Endothelial cell of umbilical vein (primary cell): ENCODE data around the gene COG5. TPM values are rescaled to one million over a fixed set of nuclear protein-coding genes. Genes with fewer than 3 reads are reported as not detected.

Experiments used
- BruUV-seq: library from RNA; stranded (reverse); fragments of 400-500 nt; replicated peaks from 2 replicates; lab custom pipeline; 2021; lab: Mats Ljungman, UMichigan
- CTCF ChIA-PET: fragments of 300-600, 350-600 bp; sonication (Branson Sonifier 250); formaldehyde crosslinking; loops from one replicate; lab custom pipeline; 2021; ENCODE audit warnings: antibody characterized with exemption, inconsistent platforms; lab: Charles Lee
- POLR2A ChIA-PET: fragments of 300-600, 350-600 bp; sonication (Branson Sonifier 250); formaldehyde crosslinking; loops from one replicate; lab custom pipeline; 2021; ENCODE audit warnings: antibody characterized with exemption, inconsistent platforms; lab: Charles Lee
- DNase-seq: peaks from one replicate; pipeline ENCODE4 v3.0.0-alpha.2; 2011; ENCODE audit warnings: low read depth, low spot score
- FAIRE-seq: peaks from 2 replicates; lab custom pipeline; 2011; peaks lifted over from hg19 to GRCh38; lab: Jason Lieb, UNC
- H2AFZ ChIP-seq: 2 replicates; pipeline ENCODE4 v1.6.0; 2012; ENCODE audit warnings: low read depth, low read length, control low read depth, inconsistent platforms
- H3K27ac ChIP-seq: 2 replicates; pipeline ENCODE4 v1.5.1; 2011; ENCODE audit warnings: low read depth, mild to moderate bottlenecking, control low read depth, low read length, moderate library complexity; ENCODE audit not compliant: insufficient read depth
- H3K27me3 ChIP-seq, 2 experiments: 2 replicates each; pipeline versions ENCODE4 v1.6.0 to v1.6.1; 2011; ENCODE audit warnings: low read length in 2 of 2, mixed read lengths in 1 of 2; ENCODE audit not compliant: control insufficient read depth in 2 of 2, insufficient read depth in 2 of 2
- H3K36me3 ChIP-seq, 2 experiments: 2 replicates in 1 of 2; 3 replicates in 1 of 2; pipeline ENCODE4 v1.5.1; 2011; ENCODE audit warnings: low read length in 2 of 2, mild to moderate bottlenecking in 1 of 2, moderate library complexity in 1 of 2; ENCODE audit not compliant: control insufficient read depth in 2 of 2, insufficient read depth in 2 of 2; ENCODE audit errors: extremely low read depth in 1 of 2
- H3K4me1 ChIP-seq: 3 replicates; pipeline ENCODE4 v1.5.1; 2011; ENCODE audit warnings: mild to moderate bottlenecking, low read length; ENCODE audit not compliant: control insufficient read depth, insufficient read depth; ENCODE audit errors: extremely low read depth
- H3K4me2 ChIP-seq: 2 replicates; pipeline ENCODE4 v1.6.1; 2011; ENCODE audit warnings: low read length, control low read depth, mixed read lengths; ENCODE audit not compliant: insufficient read depth
- H3K4me3 ChIP-seq, 3 experiments: fragments of 200-600 bp in 1 of 3; sonication (generic), shearing (Covaris generic) in 1 of 3; replicated peaks in 1 of 3; 2 replicates each; pipeline ENCODE4 v1.5.1; 2011 to 2016; ENCODE audit warnings: control low read depth in 3 of 3, low read length in 3 of 3, mild to moderate bottlenecking in 2 of 3, inconsistent platforms in 1 of 3, low read depth in 1 of 3, moderate library complexity in 1 of 3; ENCODE audit not compliant: insufficient read depth in 1 of 3
- H3K79me2 ChIP-seq: 2 replicates; pipeline ENCODE4 v1.6.0; 2012; ENCODE audit warnings: low read length, inconsistent platforms; ENCODE audit not compliant: control insufficient read depth, insufficient read depth
- H3K9ac ChIP-seq: replicated peaks from 2 replicates; pipeline ENCODE3; 2011; ENCODE audit warnings: low read length, control low read depth; ENCODE audit not compliant: insufficient read depth; ENCODE audit errors: extremely low read depth
- H3K9me1 ChIP-seq: replicated peaks from 3 replicates; pipeline ENCODE4 v1.6.0; 2011; ENCODE audit warnings: mild to moderate bottlenecking, low read length; ENCODE audit not compliant: control insufficient read depth, insufficient read depth; ENCODE audit errors: extremely low read depth
- H3K9me3 ChIP-seq: replicated peaks from 2 replicates; pipeline ENCODE4 v1.5.1; 2012; ENCODE audit warnings: low read length, inconsistent platforms; ENCODE audit not compliant: control insufficient read depth, insufficient read depth
- H4K20me1 ChIP-seq: replicated peaks from 2 replicates; pipeline ENCODE3; 2011; ENCODE audit warnings: mild to moderate bottlenecking, low read length; ENCODE audit not compliant: control insufficient read depth, insufficient read depth; ENCODE audit errors: extremely low read depth
- CTCF ChIP-seq, 2 donors: IDR thresholded peaks; 1 replicate in 1 of 2; 2 replicates in 1 of 2; pipeline ENCODE4 v1.5.1; 2011; ENCODE audit warnings: low read length in 2 of 2, mild to moderate bottlenecking in 2 of 2, moderate library complexity in 2 of 2, control low read depth in 1 of 2, inconsistent platforms in 1 of 2, low read depth in 1 of 2; ENCODE audit not compliant: insufficient read depth in 1 of 2; ENCODE audit errors: extremely low read depth in 1 of 2
- EZH2 ChIP-seq: IDR thresholded peaks from 2 replicates; pipeline ENCODE4 v1.6.1; 2012; ENCODE audit warnings: borderline replicate concordance, low read depth, mild to moderate bottlenecking, moderate library complexity, low read length, inconsistent platforms; ENCODE audit not compliant: severe bottlenecking
- FOS ChIP-seq: IDR thresholded peaks from 2 replicates; pipeline ENCODE4 v1.6.1; 2011; ENCODE audit warnings: mild to moderate bottlenecking, low read length, moderate library complexity, borderline replicate concordance; ENCODE audit not compliant: insufficient read depth
- GATA2 ChIP-seq: IDR thresholded peaks from 2 replicates; pipeline ENCODE4 v1.7.0; 2011; ENCODE audit warnings: low read depth, mild to moderate bottlenecking, moderate library complexity, mixed read lengths, low read length; ENCODE audit not compliant: insufficient read length, insufficient read depth
- JUN ChIP-seq: IDR thresholded peaks from 2 replicates; pipeline ENCODE4 v1.6.1; 2011; ENCODE audit warnings: borderline replicate concordance, low read depth; ENCODE audit not compliant: insufficient read length, insufficient read depth
- MAX ChIP-seq: IDR thresholded peaks from 2 replicates; pipeline ENCODE4 v1.6.1; 2011; ENCODE audit not compliant: insufficient read depth, insufficient read length
- MYC ChIP-seq: IDR thresholded peaks from one replicate; pipeline ENCODE4 v1.6.1; 2011; ENCODE audit warnings: mild to moderate bottlenecking, low read depth, low read length
- POLR2A ChIP-seq: IDR thresholded peaks from 2 replicates; pipeline ENCODE4 v1.6.1; 2012; ENCODE audit warnings: low read depth, mild to moderate bottlenecking, control low read depth, low read length
- POLR2AphosphoS5 ChIP-seq: IDR thresholded peaks from 2 replicates; pipeline ENCODE4 v1.6.1; 2012; ENCODE audit warnings: low read depth, mild to moderate bottlenecking, control low read depth, low read length, moderate library complexity; ENCODE audit not compliant: insufficient read depth
- dilution Hi-C: fragments of 300-500 bp; cut with MboI; formaldehyde crosslinking; loops from one replicate; pipeline ENCODE4 v1.15.0; 2019; ENCODE audit warnings: low sequenced_read_pairs; ENCODE audit not compliant: extremely low pct_ligation_motif_present
- intact Hi-C: fragments of 100-400 bp; cut with micrococcal nuclease; formaldehyde crosslinking; loops from one replicate; pipeline ENCODE4 v1.10.0; 2022
- polyA plus RNA-seq, 4 experiments: library from polyadenylated mRNA; depleted of rRNA in 3 of 4; stranded (reverse) in 3 of 4; unstranded in 1 of 4; fragments of >200 nt; gene quantifications; 2 replicates each; pipeline versions ENCODE4 v1.2.1 to v1.2.3, GENCODE V29; 2011 to 2012; ENCODE audit warnings: missing spikeins in 1 of 4
- total RNA-seq: library from RNA; stranded (reverse); gene quantifications from 2 replicates; pipeline ENCODE4 v1.2.3, GENCODE V29; 2021

The COG5 gene
- total and polyA plus RNA-seq, 2 donors (not counting 3 experiments of a cell fraction or from before 2014, with no cell fraction given) = 18.8 to 45.3 TPM

- H3K9me1 ChIP-seq = no peaks in the 10 kb centered on the region
- H2AFZ ChIP-seq = no peak overlapping the region
- H4K20me1 ChIP-seq = no peaks in the 10 kb centered on the region
- dilution Hi-C loops = no loop called here
- ChIA-PET CTCF (interaction anchor here (1.1 to 1.6 kb wide), 2 partner anchors 11 to 616 kb away, joined by 3 to 4 read pairs; no protein-coding TSS in a partner anchor), POLR2A (no interaction called here)
- H3K27ac ChIP-seq = no peak overlapping the region
- intact Hi-C loops = no loop called here
- no peaks in the 10 kb centered on the region for H3K36me3 ChIP-seq
- no peak overlapping the region for H3K9ac ChIP-seq
- no peaks in the 10 kb centered on the region for H3K27me3 ChIP-seq
- DNase-seq (no peak), FAIRE-seq (no peak)
- TF ChIP-seq POLR2A = no peak
- TF ChIP-seq MYC = no peak
- no peak overlapping the region for H3K4me2 ChIP-seq
- no peaks in the 10 kb centered on the region for H3K9me3 ChIP-seq
- BruUV-seq = no TSS peak
- H3K4me3 ChIP-seq = no peak overlapping the region
- no peaks in the 10 kb centered on the region for H3K79me2 ChIP-seq
- no peaks in the 10 kb centered on the region for H3K4me1 ChIP-seq
Measured at GRCh38 chr7:107258737-107259136, 305.0 kb downstream of the COG5 start.

GRCh38 chr7:107255602-107256001 lies 308.1 kb downstream of the COG5 start:
- TF ChIP-seq POLR2A (no peak), MYC (no peak), JUN (no peak), POLR2AphosphoS5 (no peak), MAX (no peak), FOS (no peak), GATA2 (no peak), EZH2 (no peak), CTCF (IDR thresholded peaks at IDR 0.05; ENCODE audit: extremely low read depth in 1 of 2, insufficient read depth in 1 of 2, low read depth in 1 of 2, low read length in 2 of 2) (no peak)

More at GRCh38 chr7:107255602-107256001, 308.1 kb downstream of the COG5 start:
- no peaks in the 10 kb centered on the region for H3K36me3 ChIP-seq
- H3K79me2 ChIP-seq = no peaks in the 10 kb centered on the region
- dilution Hi-C loops (no loop called here), intact Hi-C loops (no loop called here)
- no peak overlapping the region for H3K27ac ChIP-seq
- no peaks in the 10 kb centered on the region for H3K9me3 ChIP-seq
- no peaks in the 10 kb centered on the region for H3K4me1 ChIP-seq
- no peak overlapping the region for H3K4me2 ChIP-seq
- H2AFZ ChIP-seq = no peak overlapping the region
- ChIA-PET POLR2A (no interaction called here), CTCF (interaction anchor here (1.1 kb wide), 1 partner anchor 12 kb away, joined by 3 read pairs; no protein-coding TSS in a partner anchor)
- no peaks in the 10 kb centered on the region for H3K27me3 ChIP-seq
- no peaks in the 10 kb centered on the region for H4K20me1 ChIP-seq
- no peak for DNase-seq
- no peaks in the 10 kb centered on the region for H3K9me1 ChIP-seq
- no peak for FAIRE-seq
- H3K4me3 ChIP-seq = no peak overlapping the region
- H3K9ac ChIP-seq = no peak overlapping the region
- BruUV-seq = no TSS peak
